ENCODE data around the gene CNOT8.

- TF ChIP-seq POLR2A (IDR thresholded peaks at IDR 0.05) (no peak), CTCF (IDR thresholded peaks at IDR 0.05) (no peak)
These were observed 39.8 kb upstream of the CNOT8 start for GRCh38 chr5:154818471-154819116.

Data from body of pancreas (tissue), 4 donors.